ENCODE results near the gene PFKFB4. TPM values are rescaled to one million over a fixed set of nuclear protein-coding genes. Genes with fewer than 3 reads are reported as not detected.

PFKFB4 gene
- total and polyA plus RNA-seq, 2 experiments from 2014 or later = 8.6 to 22.9 TPM

DNA sequence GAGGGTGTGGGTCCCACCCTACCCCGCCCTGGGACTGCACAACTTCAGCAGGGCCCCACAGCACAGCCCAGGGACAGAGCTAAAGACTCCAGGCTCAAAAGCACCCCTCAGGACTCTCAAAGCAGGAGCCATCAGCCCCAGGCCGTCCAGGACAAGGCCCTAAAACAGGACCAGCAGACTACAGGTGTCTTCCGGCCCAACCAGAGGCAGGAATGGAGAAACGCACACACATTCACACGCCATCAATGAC is 84.0 kb downstream of the PFKFB4 start:
- Mint-ChIP-seq H3K27me3 (ENCODE audit: insufficient read depth, low read depth, poor library complexity) (peaks cover 24% of the 10 kb centered on the region), H3K4me1 (peaks cover 33% of the 10 kb centered on the region), H3K9me3 (peaks cover 4% of the 10 kb centered on the region), H3K27ac (peak overlapping the region; percentile 99), H3K36me3 (ENCODE audit: low read depth) (peaks cover 28% of the 10 kb centered on the region), H3K4me3 (peak overlapping the region; percentile 91)
- peak overlapping the region; percentile 60 for H3K4me3 ChIP-seq
- H3K9me2 ChIP-seq (ENCODE audit: insufficient read depth) = no peaks in the 10 kb centered on the region
- ATAC-seq (peak; percentile 5), DNase-seq (ENCODE audit: low spot score) (peak; percentile 67)
- peaks cover 13% of the 10 kb centered on the region; the same call in 1 of the 2 replicates for H3F3A ChIP-seq (replicated peaks; ENCODE audit: low read depth)
- H3K36me3 ChIP-seq (ENCODE audit: insufficient read depth) = peaks cover 6% of the 10 kb centered on the region; the same call in 1 of the 2 replicates
- TF ChIP-seq, protein P1, sequence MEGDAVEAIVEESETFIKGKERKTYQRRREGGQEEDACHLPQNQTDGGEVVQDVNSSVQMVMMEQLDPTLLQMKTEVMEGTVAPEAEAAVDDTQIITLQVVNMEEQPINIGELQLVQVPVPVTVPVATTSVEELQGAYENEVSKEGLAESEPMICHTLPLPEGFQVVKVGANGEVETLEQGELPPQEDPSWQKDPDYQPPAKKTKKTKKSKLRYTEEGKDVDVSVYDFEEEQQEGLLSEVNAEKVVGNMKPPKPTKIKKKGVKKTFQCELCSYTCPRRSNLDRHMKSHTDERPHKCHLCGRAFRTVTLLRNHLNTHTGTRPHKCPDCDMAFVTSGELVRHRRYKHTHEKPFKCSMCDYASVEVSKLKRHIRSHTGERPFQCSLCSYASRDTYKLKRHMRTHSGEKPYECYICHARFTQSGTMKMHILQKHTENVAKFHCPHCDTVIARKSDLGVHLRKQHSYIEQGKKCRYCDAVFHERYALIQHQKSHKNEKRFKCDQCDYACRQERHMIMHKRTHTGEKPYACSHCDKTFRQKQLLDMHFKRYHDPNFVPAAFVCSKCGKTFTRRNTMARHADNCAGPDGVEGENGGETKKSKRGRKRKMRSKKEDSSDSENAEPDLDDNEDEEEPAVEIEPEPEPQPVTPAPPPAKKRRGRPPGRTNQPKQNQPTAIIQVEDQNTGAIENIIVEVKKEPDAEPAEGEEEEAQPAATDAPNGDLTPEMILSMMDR (conservative IDR thresholded peaks at IDR 0.05; ENCODE audit: low read depth in 2 of 2) = no peak
- no peak for TF ChIP-seq ZNF114 (CRISPR knock-in tag; IDR thresholded peaks at IDR 0.05)
- no peak for TF ChIP-seq EZH2 (IDR thresholded peaks at IDR 0.05; ENCODE audit: low read depth, unreplicated experiment)
- no peak for TF ChIP-seq ZNF462 (CRISPR knock-in tag; IDR thresholded peaks at IDR 0.05)
- no peaks in the 10 kb centered on the region for H3K27me3 ChIP-seq (ENCODE audit: insufficient read depth)
- no peak overlapping the region; the same call in 1 of the 2 replicates for H2AFZ ChIP-seq
- H3K27ac ChIP-seq (ENCODE audit: low read depth) = peak overlapping the region; percentile 98
- no peaks in the 10 kb centered on the region for H4K20me1 ChIP-seq (replicated peaks; ENCODE audit: insufficient read depth)
- peaks cover 26% of the 10 kb centered on the region for H3K4me1 ChIP-seq (ENCODE audit: insufficient read depth)
- H3K79me2 ChIP-seq (replicated peaks; ENCODE audit: insufficient read depth) = peaks cover 24% of the 10 kb centered on the region
- peak overlapping the region; percentile 78 for H3K4me2 ChIP-seq
